Mammary epithelial cell (primary cell): Measurements from ENCODE around the gene UNC13A.
A peak's percentile ranks its signal among the peaks of the same experiment; 100 is the strongest.

Source experiments
- CTCF ChIP-seq, 2 donors: IDR thresholded peaks in 1 of 2; conservative IDR thresholded peaks in 1 of 2; 2 replicates each; pipeline ENCODE4 v1.5.1; 2011 to 2012; ENCODE audit warnings: inconsistent platforms in 2 of 2, low read length in 2 of 2, mild to moderate bottlenecking in 2 of 2, control low read depth in 1 of 2, low read depth in 1 of 2; ENCODE audit not compliant: insufficient read depth in 1 of 2; ENCODE audit errors: extremely low read depth in 1 of 2
- EZH2 ChIP-seq: IDR thresholded peaks from 2 replicates; pipeline ENCODE4 v1.6.1; 2012; ENCODE audit warnings: low read length, inconsistent platforms, borderline replicate concordance

GRCh38 chr19:17687141-17687856, 855 bp downstream of the UNC13A start:
- TF ChIP-seq EZH2 (peak; percentile 46), CTCF (conservative IDR thresholded peaks at IDR 0.05 in 1 of 2, IDR thresholded peaks at IDR 0.05 in 1 of 2; ENCODE audit: extremely low read depth in 1 of 2, insufficient read depth in 1 of 2, low read depth in 1 of 2, low read length in 2 of 2) (no peak)
